ENCODE measurements around the gene KDF1.

Gene KDF1

DNA sequence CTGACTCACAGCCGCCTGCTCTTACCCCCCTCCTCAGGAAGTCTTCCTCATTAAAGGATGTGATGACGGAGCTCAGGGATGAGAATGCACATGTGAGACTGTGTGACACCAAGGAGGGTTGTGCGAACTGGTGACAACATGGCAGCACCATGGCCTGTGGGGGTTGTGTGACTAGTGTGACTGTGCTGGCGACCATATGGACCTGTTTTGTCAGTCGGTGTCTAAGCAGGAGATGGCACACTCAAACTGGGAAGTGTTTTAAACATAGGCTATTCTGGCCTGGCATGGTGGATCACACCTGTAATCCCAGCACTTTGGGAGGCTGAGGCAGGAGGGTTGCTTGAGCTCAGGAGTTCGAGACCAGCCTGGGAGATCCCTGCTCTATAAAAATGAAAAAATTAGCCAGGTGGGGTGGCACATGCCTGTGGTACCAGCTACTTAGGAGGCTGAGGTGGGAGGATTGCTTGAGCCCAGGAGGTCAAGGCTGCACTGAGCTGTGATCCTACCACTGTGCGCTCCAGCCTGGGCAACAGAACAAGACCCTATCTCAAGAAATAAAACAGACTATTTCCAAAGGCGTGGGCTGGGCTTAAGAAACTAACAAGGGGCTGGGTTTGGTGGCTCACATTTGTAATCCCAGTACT, 40.7 kb upstream of the KDF1 start:
- Histone ChIP-seq H2AFZ (ENCODE audit: low read length) (no peak overlapping the region), H3K36me3 (ENCODE audit: insufficient read depth, low read length) (no peaks in the 10 kb centered on the region), H4K20me1 (ENCODE audit: insufficient read depth, low read length) (no peaks in the 10 kb centered on the region), H3K4me1 (ENCODE audit: insufficient read depth, low read length, severe bottlenecking) (peaks cover 4% of the 10 kb centered on the region), H3K4me2 (ENCODE audit: low read length) (no peak overlapping the region), H3K27ac (ENCODE audit: low read depth, low read length, poor library complexity, severe bottlenecking) (no peak overlapping the region), H3K9ac (ENCODE audit: low read length) (no peak overlapping the region), H3K4me3 (ENCODE audit: low read depth, low read length, poor library complexity, severe bottlenecking) (no peak overlapping the region), H3K27me3 (ENCODE audit: insufficient read depth, low read length) (0 out of 2 replicates have a peak, but pooled peaks cover 11% of the 10 kb centered on the region), H3K79me2 (ENCODE audit: insufficient read depth, low read length) (no peaks in the 10 kb centered on the region), H3F3A (ENCODE audit: insufficient read depth, low read length) (no peaks in the 10 kb centered on the region), H3K9me2 (ENCODE audit: low read depth, low read length) (no peaks in the 10 kb centered on the region), H3K9me3 (ENCODE audit: low read length) (no peaks in the 10 kb centered on the region)
- TF ChIP-seq, protein P1, sequence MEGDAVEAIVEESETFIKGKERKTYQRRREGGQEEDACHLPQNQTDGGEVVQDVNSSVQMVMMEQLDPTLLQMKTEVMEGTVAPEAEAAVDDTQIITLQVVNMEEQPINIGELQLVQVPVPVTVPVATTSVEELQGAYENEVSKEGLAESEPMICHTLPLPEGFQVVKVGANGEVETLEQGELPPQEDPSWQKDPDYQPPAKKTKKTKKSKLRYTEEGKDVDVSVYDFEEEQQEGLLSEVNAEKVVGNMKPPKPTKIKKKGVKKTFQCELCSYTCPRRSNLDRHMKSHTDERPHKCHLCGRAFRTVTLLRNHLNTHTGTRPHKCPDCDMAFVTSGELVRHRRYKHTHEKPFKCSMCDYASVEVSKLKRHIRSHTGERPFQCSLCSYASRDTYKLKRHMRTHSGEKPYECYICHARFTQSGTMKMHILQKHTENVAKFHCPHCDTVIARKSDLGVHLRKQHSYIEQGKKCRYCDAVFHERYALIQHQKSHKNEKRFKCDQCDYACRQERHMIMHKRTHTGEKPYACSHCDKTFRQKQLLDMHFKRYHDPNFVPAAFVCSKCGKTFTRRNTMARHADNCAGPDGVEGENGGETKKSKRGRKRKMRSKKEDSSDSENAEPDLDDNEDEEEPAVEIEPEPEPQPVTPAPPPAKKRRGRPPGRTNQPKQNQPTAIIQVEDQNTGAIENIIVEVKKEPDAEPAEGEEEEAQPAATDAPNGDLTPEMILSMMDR (IDR thresholded peaks at IDR 0.05; ENCODE audit: low read length), result no peak
- no peak for TF ChIP-seq EZH2 (IDR thresholded peaks at IDR 0.05; ENCODE audit: borderline replicate concordance, low read length)

DNA sequence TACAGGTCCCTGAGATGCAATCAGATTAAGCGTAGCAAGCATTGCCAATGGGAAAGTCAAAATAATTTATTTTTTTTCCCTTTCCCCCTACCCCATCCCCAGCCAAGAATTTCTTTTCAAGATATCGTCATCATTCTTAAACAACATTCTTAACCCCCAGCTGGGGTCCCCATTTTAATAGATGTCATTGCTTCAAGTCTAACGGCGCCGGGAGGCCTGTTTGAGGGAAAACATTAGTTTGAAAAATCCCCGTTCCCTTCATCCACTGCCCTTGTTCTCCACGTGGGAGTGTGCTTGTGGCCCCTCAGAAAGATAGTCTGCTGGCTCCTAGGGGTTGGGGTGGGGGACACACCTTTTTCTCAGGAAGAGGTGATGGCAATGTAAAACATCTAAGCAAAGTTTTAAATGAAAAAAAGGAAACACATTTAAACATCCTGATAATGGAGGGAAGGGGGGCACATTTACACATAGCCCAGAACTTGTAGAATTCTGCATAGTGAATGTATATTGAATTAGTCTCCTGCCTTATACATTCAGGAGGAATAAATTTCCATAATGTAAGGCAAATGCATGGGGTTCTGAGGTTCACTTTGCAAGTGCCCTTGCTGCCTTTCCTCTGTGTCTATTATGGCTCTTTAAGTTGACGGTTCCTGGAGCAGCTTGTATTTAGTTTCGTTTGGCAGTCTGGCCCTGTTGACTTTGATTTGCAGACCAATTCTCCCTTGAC, 40.0 kb upstream of the KDF1 start:
- Histone ChIP-seq H3K79me2 (ENCODE audit: insufficient read depth, low read length) (no peaks in the 10 kb centered on the region), H4K20me1 (ENCODE audit: insufficient read depth, low read length) (no peaks in the 10 kb centered on the region), H3F3A (ENCODE audit: insufficient read depth, low read length) (no peaks in the 10 kb centered on the region), H3K4me2 (ENCODE audit: low read length) (no peak overlapping the region), H3K9me3 (ENCODE audit: low read length) (no peaks in the 10 kb centered on the region), H3K27ac (ENCODE audit: low read depth, low read length, poor library complexity, severe bottlenecking) (no peak overlapping the region), H3K36me3 (ENCODE audit: insufficient read depth, low read length) (no peaks in the 10 kb centered on the region), H2AFZ (ENCODE audit: low read length) (no peak overlapping the region), H3K9me2 (ENCODE audit: low read depth, low read length) (no peaks in the 10 kb centered on the region), H3K9ac (ENCODE audit: low read length) (no peak overlapping the region), H3K4me3 (ENCODE audit: low read depth, low read length, poor library complexity, severe bottlenecking) (no peak overlapping the region), H3K4me1 (ENCODE audit: insufficient read depth, low read length, severe bottlenecking) (peaks cover 4% of the 10 kb centered on the region), H3K27me3 (ENCODE audit: insufficient read depth, low read length) (0 out of 2 replicates have a peak, but pooled peaks cover 6% of the 10 kb centered on the region)
- TF ChIP-seq, protein P1 (IDR thresholded peaks at IDR 0.05; ENCODE audit: low read length), result no peak
- TF ChIP-seq EZH2 (IDR thresholded peaks at IDR 0.05; ENCODE audit: borderline replicate concordance, low read length), result no peak

DNA sequence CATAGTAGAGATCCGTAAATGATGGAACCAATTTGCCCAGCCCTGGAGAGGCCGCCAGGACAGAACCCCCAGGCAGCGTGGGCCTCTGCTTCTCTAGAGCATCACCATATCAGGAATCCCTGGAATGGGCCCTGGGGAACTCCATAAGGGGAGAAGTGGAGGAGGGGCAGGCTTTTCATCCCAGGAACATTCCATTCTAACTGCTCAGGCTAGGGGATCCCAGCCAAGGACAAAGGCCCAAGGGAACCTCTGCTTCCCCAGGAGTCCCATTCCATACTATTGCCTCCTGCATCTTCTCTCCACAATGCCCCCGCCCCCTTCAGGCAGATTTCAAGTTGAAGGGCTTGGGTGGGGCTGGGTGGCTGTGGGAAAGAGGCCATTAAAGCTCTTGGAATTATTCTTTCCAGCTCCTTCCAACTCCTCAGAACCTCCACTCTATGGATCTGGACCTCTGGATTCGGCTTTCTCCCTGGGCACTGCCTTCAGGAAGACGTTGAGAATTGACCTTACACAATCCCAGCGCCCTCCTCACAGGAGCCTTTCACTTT, 39.2 kb upstream of the KDF1 start:
- H3F3A ChIP-seq (ENCODE audit: insufficient read depth, low read length), result no peaks in the 10 kb centered on the region
- TF ChIP-seq EZH2 (IDR thresholded peaks at IDR 0.05; ENCODE audit: borderline replicate concordance, low read length), result no peak
- TF ChIP-seq, protein P1 (IDR thresholded peaks at IDR 0.05; ENCODE audit: low read length), result no peak
- no peak overlapping the region for H3K4me2 ChIP-seq (ENCODE audit: low read length)
- no peaks in the 10 kb centered on the region for H4K20me1 ChIP-seq (ENCODE audit: insufficient read depth, low read length)
- H2AFZ ChIP-seq (ENCODE audit: low read length), result no peak overlapping the region
- 0 out of 2 replicates have a peak, but pooled peaks cover 5% of the 10 kb centered on the region for H3K27me3 ChIP-seq (ENCODE audit: insufficient read depth, low read length)
- H3K9me3 ChIP-seq (ENCODE audit: low read length), result no peaks in the 10 kb centered on the region
- H3K9me2 ChIP-seq (ENCODE audit: low read depth, low read length), result no peaks in the 10 kb centered on the region
- no peak overlapping the region for H3K27ac ChIP-seq (ENCODE audit: low read depth, low read length, poor library complexity, severe bottlenecking)
- H3K9ac ChIP-seq (ENCODE audit: low read length), result no peak overlapping the region
- no peaks in the 10 kb centered on the region for H3K36me3 ChIP-seq (ENCODE audit: insufficient read depth, low read length)
- peaks cover 5% of the 10 kb centered on the region for H3K4me1 ChIP-seq (ENCODE audit: insufficient read depth, low read length, severe bottlenecking)
- H3K4me3 ChIP-seq (ENCODE audit: low read depth, low read length, poor library complexity, severe bottlenecking), result no peak overlapping the region
- no peaks in the 10 kb centered on the region for H3K79me2 ChIP-seq (ENCODE audit: insufficient read depth, low read length)
